H9 (cell line): ENCODE results near the gene TAOK1. TPM values are rescaled to one million over a fixed set of nuclear protein-coding genes. Genes with fewer than 3 reads are reported as not detected.
A peak's percentile ranks its signal among the peaks of the same experiment; 100 is the strongest.

Experiments used
- DNase-seq: peaks from one replicate; pipeline ENCODE4 v3.0.0-alpha.2; 2017
- H2AFZ ChIP-seq: one replicate; pipeline ENCODE4 v1.6.1; 2013; ENCODE audit warnings: mild to moderate bottlenecking, low read length, control low read depth, moderate library complexity
- H2AK5ac ChIP-seq: 2 replicates; pipeline ENCODE4 v1.6.1; 2013; ENCODE audit warnings: low read length, control low read depth, mixed read lengths; ENCODE audit not compliant: insufficient read length
- H2BK120ac ChIP-seq: one replicate; pipeline ENCODE4 v1.6.1; 2013; ENCODE audit warnings: low read depth, mild to moderate bottlenecking, low read length, control low read depth, inconsistent platforms; ENCODE audit not compliant: poor library complexity, severe bottlenecking
- H2BK12ac ChIP-seq: 2 replicates; pipeline ENCODE4 v1.6.1; 2013; ENCODE audit warnings: low read length, control low read depth, mixed read lengths, low read depth; ENCODE audit not compliant: insufficient read length
- H2BK15ac ChIP-seq: 2 replicates; pipeline ENCODE4 v1.6.1; 2013; ENCODE audit warnings: low read depth, low read length, control low read depth
- H2BK20ac ChIP-seq: one replicate; pipeline ENCODE4 v1.6.1; 2013; ENCODE audit warnings: low read depth, mild to moderate bottlenecking, low read length, control low read depth, inconsistent platforms; ENCODE audit not compliant: poor library complexity, severe bottlenecking
- H2BK5ac ChIP-seq: 2 replicates; pipeline ENCODE4 v1.6.1; 2013; ENCODE audit warnings: low read length, control low read depth, mixed read lengths; ENCODE audit not compliant: insufficient read length
- H3K14ac ChIP-seq: 2 replicates; pipeline ENCODE4 v1.6.1; 2013; ENCODE audit warnings: low read length, control low read depth; ENCODE audit not compliant: insufficient read depth
- H3K18ac ChIP-seq: 2 replicates; pipeline ENCODE4 v1.6.1; 2013; ENCODE audit warnings: low read depth, mild to moderate bottlenecking, mixed read lengths, low read length, control low read depth; ENCODE audit not compliant: insufficient read length
- H3K23ac ChIP-seq: 2 replicates; pipeline ENCODE4 v1.6.1; 2013; ENCODE audit warnings: low read length, control low read depth, mixed read lengths, low read depth; ENCODE audit not compliant: insufficient read length
- H3K23me2 ChIP-seq: 2 replicates; pipeline ENCODE4 v1.6.1; 2013; ENCODE audit warnings: low read depth, mild to moderate bottlenecking, mixed read lengths, low read length, control low read depth; ENCODE audit not compliant: insufficient read length, poor library complexity, severe bottlenecking
- H3K27ac ChIP-seq: 2 replicates; pipeline ENCODE4 v1.5.1; 2013; ENCODE audit warnings: low read length, control low read depth, mixed read lengths, low read depth; ENCODE audit not compliant: insufficient read length
- H3K27me3 ChIP-seq: 2 replicates; pipeline ENCODE4 v1.6.1; 2013; ENCODE audit warnings: low read length, control low read depth, inconsistent platforms; ENCODE audit not compliant: insufficient read depth
- H3K4ac ChIP-seq: 2 replicates; pipeline ENCODE4 v1.6.1; 2013; ENCODE audit warnings: low read depth, mild to moderate bottlenecking, control low read depth, inconsistent platforms, low read length, moderate library complexity
- H3K4me1 ChIP-seq: 2 replicates; pipeline ENCODE4 v1.6.1; 2013; ENCODE audit warnings: low read length, control low read depth, inconsistent platforms; ENCODE audit not compliant: insufficient read depth
- H3K4me2 ChIP-seq: 2 replicates; pipeline ENCODE4 v1.6.1; 2013; ENCODE audit warnings: low read length, control low read depth, mixed read lengths; ENCODE audit not compliant: insufficient read length, insufficient read depth
- H3K56ac ChIP-seq: 2 replicates; pipeline ENCODE4 v1.6.1; 2013; ENCODE audit warnings: low read depth, mild to moderate bottlenecking, mixed read lengths, low read length, control low read depth; ENCODE audit not compliant: insufficient read length
- H3K79me1 ChIP-seq: 2 replicates; pipeline ENCODE4 v1.6.1; 2013; ENCODE audit warnings: low read depth, mild to moderate bottlenecking, moderate library complexity, low read length, control low read depth, inconsistent platforms; ENCODE audit not compliant: insufficient read depth, poor library complexity, severe bottlenecking
- H3K79me2 ChIP-seq: 2 replicates; pipeline ENCODE4 v1.6.1; 2013; ENCODE audit warnings: low read length, control low read depth, inconsistent platforms; ENCODE audit not compliant: insufficient read depth
- H3K9ac ChIP-seq: 2 replicates; pipeline ENCODE4 v1.6.1; 2013; ENCODE audit warnings: low read length, control low read depth, mixed read lengths; ENCODE audit not compliant: insufficient read length; ENCODE audit errors: extremely low read depth
- H3K9me3 ChIP-seq: one replicate; pipeline ENCODE4 v1.6.1; 2013; ENCODE audit warnings: low read depth, low read length, inconsistent platforms; ENCODE audit not compliant: control insufficient read depth
- H3T11ph ChIP-seq: one replicate; pipeline ENCODE4 v1.6.1; 2013; ENCODE audit warnings: mild to moderate bottlenecking, low read length, control low read depth, inconsistent platforms
- H4K20me1 ChIP-seq: one replicate; pipeline ENCODE4 v1.6.1; 2013; ENCODE audit not compliant: control insufficient read depth, insufficient read length, insufficient read depth
- H4K5ac ChIP-seq: 2 replicates; pipeline ENCODE4 v1.6.1; 2013; ENCODE audit warnings: low read depth, mild to moderate bottlenecking, mixed read lengths, low read length, control low read depth; ENCODE audit not compliant: insufficient read length
- H4K8ac ChIP-seq: replicated peaks from 2 replicates; pipeline ENCODE4 v1.6.1; 2013; ENCODE audit warnings: low read length, control low read depth, mixed read lengths, low read depth; ENCODE audit not compliant: insufficient read length
- H4K91ac ChIP-seq: 2 replicates; pipeline ENCODE4 v1.6.1; 2013; ENCODE audit warnings: low read depth, mild to moderate bottlenecking, moderate library complexity, mixed read lengths, low read length, control low read depth; ENCODE audit not compliant: insufficient read length
- H3K27ac Mint-ChIP-seq, 3 experiments: 2 replicates in 2 of 3; 3 replicates in 1 of 3; pipeline ENCODE4 v1.8.0; 2020 to 2021; ENCODE audit warnings: mixed read lengths in 3 of 3, mild to moderate bottlenecking in 1 of 3, moderate library complexity in 1 of 3
- H3K27me3 Mint-ChIP-seq: 2 replicates; pipeline ENCODE4 v1.8.0; 2021; ENCODE audit warnings: low read depth, mild to moderate bottlenecking, moderate library complexity, mixed read lengths
- H3K36me3 Mint-ChIP-seq, 3 experiments: 2 replicates in 2 of 3; 3 replicates in 1 of 3; pipeline ENCODE4 v1.8.0; 2020 to 2021; ENCODE audit warnings: low read depth in 3 of 3, mixed read lengths in 3 of 3; ENCODE audit not compliant: insufficient read depth in 1 of 3
- H3K4me1 Mint-ChIP-seq, 2 experiments: 2 replicates each; pipeline ENCODE4 v1.8.0; 2020; ENCODE audit warnings: mixed read lengths in 2 of 2
- H3K4me3 Mint-ChIP-seq, 2 experiments: 2 replicates in 1 of 2; 3 replicates in 1 of 2; pipeline ENCODE4 v1.8.0; 2020 to 2021; ENCODE audit warnings: mild to moderate bottlenecking in 2 of 2, mixed read lengths in 2 of 2, moderate library complexity in 1 of 2
- H3K9me3 Mint-ChIP-seq, 2 experiments: 2 replicates in 1 of 2; 3 replicates in 1 of 2; pipeline ENCODE4 v1.8.0; 2020; ENCODE audit warnings: mild to moderate bottlenecking in 2 of 2, mixed read lengths in 2 of 2, moderate library complexity in 1 of 2
- CTCF ChIP-seq: fragments of 200-600 bp; sonication (generic); conservative IDR thresholded peaks from 3 replicates; pipeline ENCODE4 v1.8.0; 2021; ENCODE audit warnings: antibody characterized with exemption, mild to moderate bottlenecking
- WGBS: extraction: QIAGEN DNeasy Blood & Tissue Kit; methylation state at CpG from one replicate; pipeline ENCODE4 v1.1.7; 2013; ENCODE audit warnings: missing lambda C conversion rate, low lambda C conversion rate, mixed read lengths; ENCODE audit not compliant: insufficient read length; ENCODE audit errors: extremely low coverage; 5-methylcytosine and 5-hydroxymethylcytosine counted together
- total RNA-seq: library from RNA; stranded (reverse); gene quantifications from 2 replicates; pipeline ENCODE4 v1.2.1, GENCODE V29; 2021

Gene TAOK1
- total RNA-seq, 1 experiment from 2014 or later = 93.0 TPM

GRCh38 chr17:29567554-29568330 lies 177.6 kb downstream of the TAOK1 start:
- WGBS = no CpG with 5 or more reads among the region's 63 CpGs

More at GRCh38 chr17:29567554-29568330, 177.6 kb downstream of the TAOK1 start:
- H2BK120ac ChIP-seq = no peak overlapping the region
- H3K27me3 Mint-ChIP-seq = peaks cover 51% of the 10 kb centered on the region
- no peak overlapping the region for H3K56ac ChIP-seq
- DNase-seq = peak; percentile 83
- no peak overlapping the region for H4K8ac ChIP-seq
- H3K79me1 ChIP-seq = no peaks in the 10 kb centered on the region
- no peak overlapping the region for H2BK5ac ChIP-seq
- peak; percentile 25; the same call in 1 of the 3 replicates for TF ChIP-seq CTCF
- H3K9me3 ChIP-seq = no peaks in the 10 kb centered on the region
- H4K91ac ChIP-seq = no peak overlapping the region
- H2AFZ ChIP-seq = no peak overlapping the region
- H2AK5ac ChIP-seq = no peak overlapping the region
- peak overlapping the region; percentile 64 for H3K4me2 ChIP-seq
- peak overlapping the region; percentile 81 to 90 for H3K4me3 Mint-ChIP-seq
- no peak overlapping the region for H4K5ac ChIP-seq
- no peak overlapping the region for H3K4ac ChIP-seq
- H2BK20ac ChIP-seq = no peak overlapping the region
- peak overlapping the region in 2 of 3 experiments; percentile 47 to 88; a peak in 3 of 7 replicates for H3K27ac Mint-ChIP-seq
- no peak overlapping the region for H2BK15ac ChIP-seq
- H3K14ac ChIP-seq = no peak overlapping the region
- peaks cover 13 to 16% of the 10 kb centered on the region in 2 experiments for H3K4me1 Mint-ChIP-seq
- H3K27me3 ChIP-seq = peaks cover 8% of the 10 kb centered on the region; the same call in 1 of the 2 replicates
- no peak overlapping the region for H3K23ac ChIP-seq
- no peaks in the 10 kb centered on the region for H3K4me1 ChIP-seq
- peaks cover 23% of the 10 kb centered on the region for H3K23me2 ChIP-seq
- H3T11ph ChIP-seq = no peak overlapping the region
- H3K36me3 Mint-ChIP-seq = peaks cover 0 to 7% (median 5%) of the 10 kb centered on the region in 3 experiments; a peak in 5 of 7 replicates
- H2BK12ac ChIP-seq = no peak overlapping the region
- no peak overlapping the region for H3K18ac ChIP-seq
- no peaks in the 10 kb centered on the region for H4K20me1 ChIP-seq
- no peaks in the 10 kb centered on the region; a peak in 1 of 5 replicates for H3K9me3 Mint-ChIP-seq
- no peak overlapping the region for H3K27ac ChIP-seq
- H3K79me2 ChIP-seq = no peaks in the 10 kb centered on the region
- H3K9ac ChIP-seq = peak overlapping the region; percentile 27
